Type B pancreatic cell (in vitro differentiated cells): ENCODE measurements around the gene MMP28. TPM values are rescaled to one million over a fixed set of nuclear protein-coding genes. Genes with fewer than 3 reads are reported as not detected.

Experiments
- DNase-seq: peaks from one replicate; pipeline ENCODE4 v3.0.0; 2021; ENCODE audit warnings: mixed read lengths; ENCODE audit not compliant: unreplicated experiment; ENCODE audit errors: extremely low spot score
- H3K27ac Mint-ChIP-seq: 2 replicates; pipeline ENCODE4 v1.8.0; 2021; ENCODE audit warnings: mild to moderate bottlenecking, mixed read lengths
- H3K27me3 Mint-ChIP-seq: 2 replicates; pipeline ENCODE4 v1.8.0; 2021; ENCODE audit warnings: mixed read lengths
- H3K36me3 Mint-ChIP-seq: 2 replicates; pipeline ENCODE4 v1.8.0; 2021; ENCODE audit warnings: mixed read lengths
- H3K4me1 Mint-ChIP-seq: one replicate; pipeline ENCODE4 v1.8.0; 2021; ENCODE audit warnings: mixed read lengths; ENCODE audit not compliant: unreplicated experiment
- H3K4me3 Mint-ChIP-seq: 2 replicates; pipeline ENCODE4 v1.8.0; 2021; ENCODE audit warnings: mild to moderate bottlenecking, mixed read lengths
- H3K9me3 Mint-ChIP-seq: 2 replicates; pipeline ENCODE4 v1.8.0; 2021; ENCODE audit warnings: mixed read lengths
- total RNA-seq: library from RNA; stranded (reverse); gene quantifications from 2 replicates; pipeline ENCODE4 v1.2.1, GENCODE V29; 2021; ENCODE audit warnings: low replicate concordance
- TF ChIP-seq, protein P1 (sequence below): fragments of 200-600 bp; sonication (generic); conservative IDR thresholded peaks from 2 replicates; pipeline ENCODE4 v1.5.0; 2021; ENCODE audit warnings: antibody characterized with exemption, mild to moderate bottlenecking

MMP28 gene
- total RNA-seq, 1 donor from 2014 or later: 0.97 TPM

DNA sequence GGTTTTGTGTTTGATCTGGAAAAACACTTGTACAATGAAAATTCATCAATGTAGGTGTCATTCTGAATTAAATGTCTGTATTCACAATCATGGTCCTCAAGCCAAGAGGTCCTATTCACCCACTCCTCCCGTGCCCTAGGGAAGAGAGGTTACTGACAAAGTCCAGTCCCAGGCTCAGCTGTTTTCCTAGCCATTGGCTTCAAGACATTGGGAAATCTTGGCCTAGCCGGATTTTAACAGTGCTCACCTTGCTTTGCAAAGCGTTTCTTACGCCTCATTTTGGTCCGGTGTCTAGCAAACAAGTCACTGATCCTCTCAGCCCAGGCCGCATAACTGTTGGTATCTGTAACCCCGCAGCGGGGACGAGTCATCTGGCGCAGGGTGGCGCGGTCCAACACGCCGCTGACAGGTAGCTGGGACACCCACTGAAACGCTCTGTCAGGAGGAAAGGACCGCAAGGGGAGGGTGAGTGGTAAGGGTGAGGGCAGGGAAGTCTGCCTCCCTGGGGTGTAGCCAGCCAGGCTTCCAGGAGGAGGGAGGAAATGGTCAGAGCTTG is 16.7 kb downstream of the MMP28 start:
- Mint-ChIP-seq H3K9me3 (no peaks in the 10 kb centered on the region), H3K36me3 (no peaks in the 10 kb centered on the region), H3K4me3 (no peak overlapping the region), H3K27me3 (peaks cover 19% of the 10 kb centered on the region), H3K27ac (no peak overlapping the region), H3K4me1 (peaks cover 23% of the 10 kb centered on the region)
- TF ChIP-seq, protein P1, sequence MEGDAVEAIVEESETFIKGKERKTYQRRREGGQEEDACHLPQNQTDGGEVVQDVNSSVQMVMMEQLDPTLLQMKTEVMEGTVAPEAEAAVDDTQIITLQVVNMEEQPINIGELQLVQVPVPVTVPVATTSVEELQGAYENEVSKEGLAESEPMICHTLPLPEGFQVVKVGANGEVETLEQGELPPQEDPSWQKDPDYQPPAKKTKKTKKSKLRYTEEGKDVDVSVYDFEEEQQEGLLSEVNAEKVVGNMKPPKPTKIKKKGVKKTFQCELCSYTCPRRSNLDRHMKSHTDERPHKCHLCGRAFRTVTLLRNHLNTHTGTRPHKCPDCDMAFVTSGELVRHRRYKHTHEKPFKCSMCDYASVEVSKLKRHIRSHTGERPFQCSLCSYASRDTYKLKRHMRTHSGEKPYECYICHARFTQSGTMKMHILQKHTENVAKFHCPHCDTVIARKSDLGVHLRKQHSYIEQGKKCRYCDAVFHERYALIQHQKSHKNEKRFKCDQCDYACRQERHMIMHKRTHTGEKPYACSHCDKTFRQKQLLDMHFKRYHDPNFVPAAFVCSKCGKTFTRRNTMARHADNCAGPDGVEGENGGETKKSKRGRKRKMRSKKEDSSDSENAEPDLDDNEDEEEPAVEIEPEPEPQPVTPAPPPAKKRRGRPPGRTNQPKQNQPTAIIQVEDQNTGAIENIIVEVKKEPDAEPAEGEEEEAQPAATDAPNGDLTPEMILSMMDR: no peak
- DNase-seq: no peak

DNA sequence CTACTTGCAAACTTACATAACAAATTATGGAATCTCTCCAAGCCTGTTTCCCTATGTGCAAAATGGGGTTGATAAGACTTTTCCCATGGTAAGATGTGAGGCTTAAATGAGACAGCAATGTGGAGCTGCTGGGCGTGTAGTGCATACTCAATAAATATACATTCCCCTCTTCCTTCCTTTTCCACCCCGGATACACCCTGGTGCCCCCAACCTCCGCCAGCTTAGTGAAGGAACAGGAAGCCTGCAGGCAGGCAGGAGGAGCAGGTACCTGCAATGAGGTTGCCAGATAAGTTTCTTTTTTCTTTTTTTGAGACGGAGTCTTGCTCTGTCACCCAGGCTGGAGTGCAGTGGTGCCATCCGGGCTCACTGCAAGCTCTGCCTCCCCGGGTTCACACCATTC is 19.9 kb downstream of the MMP28 start:
- no peak overlapping the region for H3K27ac Mint-ChIP-seq
- DNase-seq: no peak
- H3K9me3 Mint-ChIP-seq: no peaks in the 10 kb centered on the region
- no peaks in the 10 kb centered on the region for H3K36me3 Mint-ChIP-seq
- H3K4me1 Mint-ChIP-seq: peaks cover 26% of the 10 kb centered on the region
- TF ChIP-seq, protein P1: no peak
- peaks cover 17% of the 10 kb centered on the region for H3K27me3 Mint-ChIP-seq
- no peak overlapping the region for H3K4me3 Mint-ChIP-seq

DNA sequence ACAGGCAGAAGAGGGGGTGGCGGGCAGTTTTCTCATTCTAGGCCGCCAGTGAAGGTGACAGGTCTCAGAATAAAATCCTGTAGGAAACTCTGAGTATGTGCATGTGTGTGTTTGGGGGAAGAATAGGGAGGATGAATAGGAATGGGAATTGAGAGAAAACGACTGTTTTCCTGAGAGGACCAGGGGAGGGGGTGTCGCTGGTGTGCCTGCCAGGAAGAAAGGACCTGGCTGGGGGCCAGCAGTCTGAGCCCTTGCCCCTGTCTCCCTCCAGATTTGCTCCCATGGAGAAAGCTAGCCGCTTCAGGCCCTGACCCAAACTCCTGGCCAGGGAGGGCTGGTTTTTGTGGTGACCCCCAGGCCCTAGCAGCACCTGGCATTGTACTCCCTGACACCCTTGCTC is 20.4 kb downstream of the MMP28 start:
- TF ChIP-seq, protein P1: no peak
- no peak overlapping the region for H3K4me3 Mint-ChIP-seq
- no peak for DNase-seq
- no peak overlapping the region for H3K27ac Mint-ChIP-seq
- H3K4me1 Mint-ChIP-seq: peaks cover 26% of the 10 kb centered on the region
- H3K27me3 Mint-ChIP-seq: peaks cover 17% of the 10 kb centered on the region
- H3K9me3 Mint-ChIP-seq: no peaks in the 10 kb centered on the region
- H3K36me3 Mint-ChIP-seq: no peaks in the 10 kb centered on the region

DNA sequence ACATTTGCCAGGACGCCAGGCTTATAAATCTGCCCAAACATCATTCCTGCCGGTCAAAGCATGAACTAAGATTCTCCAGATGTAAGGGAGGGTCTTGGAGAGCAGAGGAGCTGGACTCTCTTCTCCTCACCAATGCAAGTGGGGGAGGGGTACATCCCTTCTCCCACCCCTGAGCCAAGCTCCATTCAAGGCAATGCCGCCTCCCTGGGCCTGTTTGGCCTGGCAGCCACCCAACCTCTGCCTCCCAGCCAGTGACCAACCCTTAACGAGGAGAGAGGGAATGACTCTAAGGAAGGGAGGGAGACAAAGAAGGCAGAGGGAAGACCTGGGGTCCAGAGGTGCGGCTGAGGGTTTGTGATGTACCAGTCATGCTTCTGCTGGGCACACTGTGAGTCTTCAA is 20.9 kb downstream of the MMP28 start:
- no peaks in the 10 kb centered on the region for H3K36me3 Mint-ChIP-seq
- peaks cover 17% of the 10 kb centered on the region for H3K27me3 Mint-ChIP-seq
- H3K27ac Mint-ChIP-seq: peak overlapping the region; percentile 55
- H3K4me3 Mint-ChIP-seq: peak overlapping the region; percentile 31
- no peaks in the 10 kb centered on the region for H3K9me3 Mint-ChIP-seq
- DNase-seq: no peak
- TF ChIP-seq, protein P1: no peak
- H3K4me1 Mint-ChIP-seq: peaks cover 26% of the 10 kb centered on the region

DNA sequence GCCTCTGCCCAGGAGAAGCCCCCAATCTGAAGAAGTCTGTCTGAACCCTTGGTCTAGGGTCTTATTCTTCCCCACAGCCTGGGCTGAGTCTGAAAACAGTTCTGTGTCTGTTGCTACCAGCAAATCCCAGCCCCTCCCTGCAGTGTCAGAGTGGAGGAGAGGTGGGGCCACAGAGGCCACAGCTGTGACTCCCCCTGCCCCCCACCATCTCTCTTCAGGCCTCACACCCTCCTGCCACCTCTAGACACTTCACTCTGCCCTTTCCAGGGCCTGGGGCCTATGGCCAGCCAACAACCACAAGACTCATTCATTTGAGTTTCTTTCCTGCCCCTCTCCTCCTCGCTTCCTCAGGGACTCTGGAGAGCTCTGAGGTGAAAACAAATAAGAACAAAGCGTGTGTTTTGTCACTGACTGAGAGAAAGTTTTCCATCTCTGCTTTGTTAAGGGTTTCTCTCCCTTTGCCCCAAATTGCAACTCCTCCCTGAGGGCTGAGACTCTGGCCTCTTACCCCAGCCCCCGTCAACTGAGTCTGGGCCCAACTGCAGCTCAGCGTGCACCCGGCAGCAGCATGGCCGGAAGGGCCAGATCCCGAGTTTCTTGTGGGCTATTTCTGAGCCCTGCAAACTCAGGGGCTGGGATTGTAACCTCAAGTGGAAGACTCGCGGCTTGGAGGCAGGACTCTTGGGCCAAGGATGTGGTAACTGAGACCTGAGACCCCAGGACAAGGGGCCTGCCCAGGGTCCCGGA is 21.6 kb downstream of the MMP28 start:
- no peaks in the 10 kb centered on the region for H3K36me3 Mint-ChIP-seq
- peak overlapping the region; percentile 55 for H3K27ac Mint-ChIP-seq
- TF ChIP-seq, protein P1: no peak
- no peak overlapping the region for H3K4me3 Mint-ChIP-seq
- peaks cover 15% of the 10 kb centered on the region for H3K27me3 Mint-ChIP-seq
- peaks cover 26% of the 10 kb centered on the region for H3K4me1 Mint-ChIP-seq
- H3K9me3 Mint-ChIP-seq: no peaks in the 10 kb centered on the region
- no peak for DNase-seq
